Breast epithelium (tissue), 3 donors: ENCODE measurements around the gene A1BG.

Experiments used
- CTCF ChIP-seq, 3 donors: fragments of 450-650 bp; IDR thresholded peaks; one replicate each; pipeline ENCODE4 v1.5.1; 2016 to 2017; ENCODE audit warnings: antibody characterized with exemption in 3 of 3, mild to moderate bottlenecking in 3 of 3, moderate library complexity in 3 of 3
- POLR2AphosphoS5 ChIP-seq, 3 donors: sonication (generic); formaldehyde crosslinking; IDR thresholded peaks; one replicate each; pipeline ENCODE4 v1.6.1; 2017; ENCODE audit warnings: antibody characterized with exemption in 3 of 3

- TF ChIP-seq POLR2AphosphoS5 (IDR thresholded peaks at IDR 0.05): peak; percentile 84 to 94 (median 87)
- peak in 2 of 3 donors; percentile 13 to 15 for TF ChIP-seq CTCF (IDR thresholded peaks at IDR 0.05)
Measured at GRCh38 chr19:58386576-58387337, 33.5 kb upstream of the A1BG start, which contains the start of gene RPS5.
